Colon (tissue), 2 donors: ENCODE data around the gene AGTR1.

ENCODE experiments used
- FAIRE-seq: peaks from 2 replicates; lab custom pipeline; 2012; peaks lifted over from hg19 to GRCh38; lab: Jason Lieb, UNC
- donor health status: control.
- donor health status: control.

The AGTR1 gene

GRCh38 chr3:148697306-148698189 lies at the start of gene AGTR1:
Gene AGTR1 (plus strand): TSS chr3:148697903. CDS start chr3:148741036, 43,133 bp downstream.
- FAIRE-seq: no peak

- FAIRE-seq: no peak
These were observed 48.9 kb upstream of the AGTR1 start for GRCh38 chr3:148648685-148649352.

GRCh38 chr3:148651549-148651948 lies 46.2 kb upstream of the AGTR1 start:
- no peak for FAIRE-seq

GRCh38 chr3:148654433-148654832 lies 43.3 kb upstream of the AGTR1 start:
- no peak for FAIRE-seq

GRCh38 chr3:148657470-148657869 lies 40.2 kb upstream of the AGTR1 start:
- no peak for FAIRE-seq

GRCh38 chr3:148659512-148659911 lies 38.2 kb upstream of the AGTR1 start:
- no peak for FAIRE-seq

- FAIRE-seq: no peak
These were observed 17.4 kb upstream of the AGTR1 start for GRCh38 chr3:148680289-148680688.

- FAIRE-seq: no peak
These were observed 16.6 kb upstream of the AGTR1 start for GRCh38 chr3:148681080-148681479.

- no peak for FAIRE-seq
These were observed 14.7 kb upstream of the AGTR1 start for GRCh38 chr3:148682997-148683396.

GRCh38 chr3:148694116-148694515 lies 3.6 kb upstream of the AGTR1 start:
- FAIRE-seq: no peak

GRCh38 chr3:148698190-148698810 lies 597 bp downstream of the AGTR1 start:
- no peak for FAIRE-seq

GRCh38 chr3:148705314-148705713 lies 7.6 kb downstream of the AGTR1 start:
- FAIRE-seq: no peak

GRCh38 chr3:148707601-148708380 lies 10.1 kb downstream of the AGTR1 start:
- no peak for FAIRE-seq

GRCh38 chr3:148708409-148708808 lies 10.7 kb downstream of the AGTR1 start:
- no peak for FAIRE-seq

GRCh38 chr3:148709560-148710253 lies 12.0 kb downstream of the AGTR1 start:
- no peak for FAIRE-seq

GRCh38 chr3:148710665-148711064 lies 13.0 kb downstream of the AGTR1 start:
- no peak for FAIRE-seq

- no peak for FAIRE-seq
These were observed 14.4 kb downstream of the AGTR1 start for GRCh38 chr3:148711981-148712666.

GRCh38 chr3:148714521-148714920 lies 16.8 kb downstream of the AGTR1 start:
- FAIRE-seq: no peak

GRCh38 chr3:148716657-148717056 lies 19.0 kb downstream of the AGTR1 start:
- FAIRE-seq: no peak

GRCh38 chr3:148717885-148718561 lies 20.3 kb downstream of the AGTR1 start:
- FAIRE-seq: no peak
